H9 (cell line): ENCODE measurements around the gene BTN2A1. TPM values are rescaled to one million over a fixed set of nuclear protein-coding genes. Genes with fewer than 3 reads are reported as not detected.

Source experiments
- DNase-seq: peaks from one replicate; pipeline ENCODE4 v3.0.0-alpha.2; 2017
- H2AFZ ChIP-seq: one replicate; pipeline ENCODE4 v1.6.1; 2013; ENCODE audit warnings: mild to moderate bottlenecking, low read length, control low read depth, moderate library complexity
- H2AK5ac ChIP-seq: 2 replicates; pipeline ENCODE4 v1.6.1; 2013; ENCODE audit warnings: low read length, control low read depth, mixed read lengths; ENCODE audit not compliant: insufficient read length
- H2BK120ac ChIP-seq: one replicate; pipeline ENCODE4 v1.6.1; 2013; ENCODE audit warnings: low read depth, mild to moderate bottlenecking, low read length, control low read depth, inconsistent platforms; ENCODE audit not compliant: poor library complexity, severe bottlenecking
- H2BK12ac ChIP-seq: 2 replicates; pipeline ENCODE4 v1.6.1; 2013; ENCODE audit warnings: low read length, control low read depth, mixed read lengths, low read depth; ENCODE audit not compliant: insufficient read length
- H2BK15ac ChIP-seq: 2 replicates; pipeline ENCODE4 v1.6.1; 2013; ENCODE audit warnings: low read depth, low read length, control low read depth
- H2BK20ac ChIP-seq: one replicate; pipeline ENCODE4 v1.6.1; 2013; ENCODE audit warnings: low read depth, mild to moderate bottlenecking, low read length, control low read depth, inconsistent platforms; ENCODE audit not compliant: poor library complexity, severe bottlenecking
- H2BK5ac ChIP-seq: 2 replicates; pipeline ENCODE4 v1.6.1; 2013; ENCODE audit warnings: low read length, control low read depth, mixed read lengths; ENCODE audit not compliant: insufficient read length
- H3K14ac ChIP-seq: 2 replicates; pipeline ENCODE4 v1.6.1; 2013; ENCODE audit warnings: low read length, control low read depth; ENCODE audit not compliant: insufficient read depth
- H3K18ac ChIP-seq: 2 replicates; pipeline ENCODE4 v1.6.1; 2013; ENCODE audit warnings: low read depth, mild to moderate bottlenecking, mixed read lengths, low read length, control low read depth; ENCODE audit not compliant: insufficient read length
- H3K23ac ChIP-seq: 2 replicates; pipeline ENCODE4 v1.6.1; 2013; ENCODE audit warnings: low read length, control low read depth, mixed read lengths, low read depth; ENCODE audit not compliant: insufficient read length
- H3K23me2 ChIP-seq: 2 replicates; pipeline ENCODE4 v1.6.1; 2013; ENCODE audit warnings: low read depth, mild to moderate bottlenecking, mixed read lengths, low read length, control low read depth; ENCODE audit not compliant: insufficient read length, poor library complexity, severe bottlenecking
- H3K27ac ChIP-seq: 2 replicates; pipeline ENCODE4 v1.5.1; 2013; ENCODE audit warnings: low read length, control low read depth, mixed read lengths, low read depth; ENCODE audit not compliant: insufficient read length
- H3K27me3 ChIP-seq: 2 replicates; pipeline ENCODE4 v1.6.1; 2013; ENCODE audit warnings: low read length, control low read depth, inconsistent platforms; ENCODE audit not compliant: insufficient read depth
- H3K4ac ChIP-seq: 2 replicates; pipeline ENCODE4 v1.6.1; 2013; ENCODE audit warnings: low read depth, mild to moderate bottlenecking, control low read depth, inconsistent platforms, low read length, moderate library complexity
- H3K4me1 ChIP-seq: 2 replicates; pipeline ENCODE4 v1.6.1; 2013; ENCODE audit warnings: low read length, control low read depth, inconsistent platforms; ENCODE audit not compliant: insufficient read depth
- H3K4me2 ChIP-seq: 2 replicates; pipeline ENCODE4 v1.6.1; 2013; ENCODE audit warnings: low read length, control low read depth, mixed read lengths; ENCODE audit not compliant: insufficient read length, insufficient read depth
- H3K56ac ChIP-seq: 2 replicates; pipeline ENCODE4 v1.6.1; 2013; ENCODE audit warnings: low read depth, mild to moderate bottlenecking, mixed read lengths, low read length, control low read depth; ENCODE audit not compliant: insufficient read length
- H3K79me1 ChIP-seq: 2 replicates; pipeline ENCODE4 v1.6.1; 2013; ENCODE audit warnings: low read depth, mild to moderate bottlenecking, moderate library complexity, low read length, control low read depth, inconsistent platforms; ENCODE audit not compliant: insufficient read depth, poor library complexity, severe bottlenecking
- H3K79me2 ChIP-seq: 2 replicates; pipeline ENCODE4 v1.6.1; 2013; ENCODE audit warnings: low read length, control low read depth, inconsistent platforms; ENCODE audit not compliant: insufficient read depth
- H3K9ac ChIP-seq: 2 replicates; pipeline ENCODE4 v1.6.1; 2013; ENCODE audit warnings: low read length, control low read depth, mixed read lengths; ENCODE audit not compliant: insufficient read length; ENCODE audit errors: extremely low read depth
- H3K9me3 ChIP-seq: one replicate; pipeline ENCODE4 v1.6.1; 2013; ENCODE audit warnings: low read depth, low read length, inconsistent platforms; ENCODE audit not compliant: control insufficient read depth
- H3T11ph ChIP-seq: one replicate; pipeline ENCODE4 v1.6.1; 2013; ENCODE audit warnings: mild to moderate bottlenecking, low read length, control low read depth, inconsistent platforms
- H4K20me1 ChIP-seq: one replicate; pipeline ENCODE4 v1.6.1; 2013; ENCODE audit not compliant: control insufficient read depth, insufficient read length, insufficient read depth
- H4K5ac ChIP-seq: 2 replicates; pipeline ENCODE4 v1.6.1; 2013; ENCODE audit warnings: low read depth, mild to moderate bottlenecking, mixed read lengths, low read length, control low read depth; ENCODE audit not compliant: insufficient read length
- H4K8ac ChIP-seq: replicated peaks from 2 replicates; pipeline ENCODE4 v1.6.1; 2013; ENCODE audit warnings: low read length, control low read depth, mixed read lengths, low read depth; ENCODE audit not compliant: insufficient read length
- H4K91ac ChIP-seq: 2 replicates; pipeline ENCODE4 v1.6.1; 2013; ENCODE audit warnings: low read depth, mild to moderate bottlenecking, moderate library complexity, mixed read lengths, low read length, control low read depth; ENCODE audit not compliant: insufficient read length
- H3K27ac Mint-ChIP-seq, 3 experiments: 2 replicates in 2 of 3; 3 replicates in 1 of 3; pipeline ENCODE4 v1.8.0; 2020 to 2021; ENCODE audit warnings: mixed read lengths in 3 of 3, mild to moderate bottlenecking in 1 of 3, moderate library complexity in 1 of 3
- H3K27me3 Mint-ChIP-seq: 2 replicates; pipeline ENCODE4 v1.8.0; 2021; ENCODE audit warnings: low read depth, mild to moderate bottlenecking, moderate library complexity, mixed read lengths
- H3K36me3 Mint-ChIP-seq, 3 experiments: 2 replicates in 2 of 3; 3 replicates in 1 of 3; pipeline ENCODE4 v1.8.0; 2020 to 2021; ENCODE audit warnings: low read depth in 3 of 3, mixed read lengths in 3 of 3; ENCODE audit not compliant: insufficient read depth in 1 of 3
- H3K4me1 Mint-ChIP-seq, 2 experiments: 2 replicates each; pipeline ENCODE4 v1.8.0; 2020; ENCODE audit warnings: mixed read lengths in 2 of 2
- H3K4me3 Mint-ChIP-seq, 2 experiments: 2 replicates in 1 of 2; 3 replicates in 1 of 2; pipeline ENCODE4 v1.8.0; 2020 to 2021; ENCODE audit warnings: mild to moderate bottlenecking in 2 of 2, mixed read lengths in 2 of 2, moderate library complexity in 1 of 2
- H3K9me3 Mint-ChIP-seq, 2 experiments: 2 replicates in 1 of 2; 3 replicates in 1 of 2; pipeline ENCODE4 v1.8.0; 2020; ENCODE audit warnings: mild to moderate bottlenecking in 2 of 2, mixed read lengths in 2 of 2, moderate library complexity in 1 of 2
- CTCF ChIP-seq: fragments of 200-600 bp; sonication (generic); conservative IDR thresholded peaks from 3 replicates; pipeline ENCODE4 v1.8.0; 2021; ENCODE audit warnings: antibody characterized with exemption, mild to moderate bottlenecking
- WGBS: extraction: QIAGEN DNeasy Blood & Tissue Kit; methylation state at CpG from one replicate; pipeline ENCODE4 v1.1.7; 2013; ENCODE audit warnings: missing lambda C conversion rate, low lambda C conversion rate, mixed read lengths; ENCODE audit not compliant: insufficient read length; ENCODE audit errors: extremely low coverage; 5-methylcytosine and 5-hydroxymethylcytosine counted together
- total RNA-seq: library from RNA; stranded (reverse); gene quantifications from 2 replicates; pipeline ENCODE4 v1.2.1, GENCODE V29; 2021

The BTN2A1 gene
- total RNA-seq, 1 experiment from 2014 or later = 18.4 TPM

- H3K27ac ChIP-seq = no peak overlapping the region
Measured at GRCh38 chr6:26455357-26455970, 2.3 kb upstream of the BTN2A1 start.

More at GRCh38 chr6:26455357-26455970, 2.3 kb upstream of the BTN2A1 start:
- no peak overlapping the region for H4K8ac ChIP-seq
- WGBS = no CpG with 5 or more reads among the region's 3 CpGs
- no peak for TF ChIP-seq CTCF
- H3K9me3 Mint-ChIP-seq = no peaks in the 10 kb centered on the region
- H3K36me3 Mint-ChIP-seq = peaks cover 13 to 17% (median 14%) of the 10 kb centered on the region in 3 experiments
- H3K56ac ChIP-seq = no peak overlapping the region
- peaks cover 15 to 19% of the 10 kb centered on the region in 2 experiments for H3K4me1 Mint-ChIP-seq
- no peak overlapping the region for H2BK20ac ChIP-seq
- H2BK120ac ChIP-seq = no peak overlapping the region
- DNase-seq = no peak
- H2BK15ac ChIP-seq = no peak overlapping the region
- H3K27me3 Mint-ChIP-seq = no peaks in the 10 kb centered on the region; the same call in none of the 2 replicates
- H3K9ac ChIP-seq = no peak overlapping the region
- H3T11ph ChIP-seq = no peak overlapping the region
- no peaks in the 10 kb centered on the region for H3K27me3 ChIP-seq
- no peak overlapping the region for H2AK5ac ChIP-seq
- H3K9me3 ChIP-seq = no peaks in the 10 kb centered on the region
- H4K91ac ChIP-seq = no peak overlapping the region
- H2BK12ac ChIP-seq = no peak overlapping the region
- no peak overlapping the region for H2AFZ ChIP-seq
- H2BK5ac ChIP-seq = no peak overlapping the region
- H3K18ac ChIP-seq = no peak overlapping the region
- no peaks in the 10 kb centered on the region for H3K79me1 ChIP-seq
- H4K5ac ChIP-seq = no peak overlapping the region
- H3K14ac ChIP-seq = no peak overlapping the region
- H3K27ac Mint-ChIP-seq = no peak overlapping the region
- H3K4ac ChIP-seq = no peak overlapping the region
- H3K4me2 ChIP-seq = no peak overlapping the region
- no peak overlapping the region for H3K23ac ChIP-seq
- H3K79me2 ChIP-seq = no peaks in the 10 kb centered on the region
- H3K4me1 ChIP-seq = peaks cover 3% of the 10 kb centered on the region; the same call in 1 of the 2 replicates
- peaks cover 4% of the 10 kb centered on the region for H3K23me2 ChIP-seq
- no peaks in the 10 kb centered on the region for H4K20me1 ChIP-seq
- H3K4me3 Mint-ChIP-seq = no peak overlapping the region
